AG09309 (cell line): ENCODE measurements around the gene GIPC1.

Source experiments
- DNase-seq: peaks from one replicate; pipeline ENCODE4 v3.0.0-alpha.2; 2010; ENCODE audit warnings: low read depth
- H3K4me3 ChIP-seq: 2 replicates; pipeline ENCODE4 v1.5.1; 2011; ENCODE audit warnings: mild to moderate bottlenecking, low read depth, low read length, moderate library complexity; ENCODE audit not compliant: control insufficient read depth
- CTCF ChIP-seq: IDR thresholded peaks from 2 replicates; pipeline ENCODE4 v1.5.1; 2011; ENCODE audit warnings: mild to moderate bottlenecking, low read depth, low read length, inconsistent platforms; ENCODE audit not compliant: insufficient read depth, control insufficient read depth; ENCODE audit errors: missing control alignments

The GIPC1 gene

GRCh38 chr19:14479309-14479974 lies 16.5 kb downstream of the GIPC1 start:
- TF ChIP-seq CTCF, result no peak
- no peak overlapping the region for H3K4me3 ChIP-seq
- no peak for DNase-seq

DNA sequence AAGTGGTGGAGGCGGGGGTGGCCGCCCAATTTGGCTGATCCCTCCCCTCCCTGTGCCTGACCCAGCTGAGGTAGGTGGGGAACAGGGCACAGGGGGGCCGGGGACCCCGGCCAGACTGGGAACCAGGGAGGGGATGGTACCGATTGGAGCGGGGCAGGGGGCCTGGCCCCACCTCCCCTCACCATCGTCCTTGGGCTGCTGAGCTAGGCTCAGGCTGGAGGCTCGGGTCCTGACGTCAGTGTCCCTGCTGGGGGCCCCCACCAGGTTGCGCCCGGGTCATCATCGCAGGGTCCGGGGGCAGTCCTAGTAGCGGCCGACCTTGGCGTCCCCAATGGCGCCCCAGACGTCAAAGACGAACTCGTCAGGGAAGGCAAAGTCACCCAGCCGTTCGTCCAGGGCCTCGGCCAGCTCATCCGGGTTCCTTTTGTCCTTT lies 17.8 kb downstream of the GIPC1 start:
- no peak for TF ChIP-seq CTCF
- no peak for DNase-seq
- H3K4me3 ChIP-seq, result no peak overlapping the region

- no peak for DNase-seq
- no peak overlapping the region for H3K4me3 ChIP-seq
- no peak for TF ChIP-seq CTCF
These were observed 18.4 kb downstream of the GIPC1 start for GRCh38 chr19:14477418-14478112.

GRCh38 chr19:14476673-14477401 lies 19.1 kb downstream of the GIPC1 start:
- no peak for TF ChIP-seq CTCF
- no peak overlapping the region for H3K4me3 ChIP-seq
- DNase-seq, result peak; percentile 40

DNA sequence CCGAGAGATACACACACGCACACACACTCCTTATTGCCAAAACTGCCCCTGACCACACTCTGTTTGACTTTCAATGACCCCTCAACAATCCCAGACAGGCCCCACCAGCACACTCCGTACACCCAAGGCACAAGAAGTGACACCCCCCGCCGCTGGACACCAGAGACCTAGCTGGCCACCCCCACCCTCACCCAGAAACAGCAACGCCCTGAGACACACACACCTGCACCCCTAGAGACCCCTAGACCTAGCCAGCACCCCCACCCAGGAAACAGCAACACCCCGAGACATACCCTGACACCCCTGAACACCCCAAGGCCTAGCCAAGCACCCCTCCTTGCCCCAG lies 19.6 kb downstream of the GIPC1 start:
- H3K4me3 ChIP-seq, result no peak overlapping the region
- no peak for DNase-seq
- no peak for TF ChIP-seq CTCF

DNA sequence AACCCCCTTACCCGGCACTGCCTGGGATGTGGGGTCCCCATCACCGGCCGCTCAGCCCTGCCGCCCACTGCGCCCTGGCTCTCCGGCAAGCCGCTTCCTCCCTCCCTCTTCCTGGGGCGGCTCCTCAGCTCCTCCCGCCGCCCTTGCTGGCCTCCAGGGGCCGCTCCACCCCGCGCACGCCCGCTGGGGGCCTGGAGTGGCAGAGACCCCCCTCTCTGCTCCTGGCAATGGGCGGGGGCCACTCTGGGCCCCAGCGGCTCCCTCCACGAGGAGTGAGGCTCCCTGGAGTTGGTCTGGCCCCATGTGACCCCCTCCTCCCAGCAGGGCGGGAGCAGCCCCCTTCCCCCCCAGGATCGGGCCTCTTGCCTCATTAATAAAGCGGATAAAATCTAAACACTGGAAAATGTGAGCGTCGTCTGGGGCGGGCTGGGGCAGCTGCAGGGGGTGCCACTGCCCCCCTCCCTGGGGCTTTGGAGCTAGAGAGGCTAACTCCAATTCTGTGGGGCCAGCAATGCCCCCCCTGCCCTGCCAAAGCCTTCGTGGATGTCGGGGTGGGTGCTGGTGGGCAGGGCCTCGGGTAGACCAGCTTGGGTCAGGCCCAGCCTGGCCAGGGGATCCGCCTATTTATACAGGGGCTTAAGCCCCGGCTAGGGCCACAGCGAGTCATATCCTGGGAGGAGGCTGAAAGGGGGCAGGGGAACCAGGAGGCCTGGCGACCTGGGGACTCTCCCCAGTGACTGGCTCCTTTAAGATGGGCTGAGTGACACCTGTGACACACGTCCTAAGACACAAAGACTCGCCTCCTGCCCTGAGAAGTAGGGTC lies 20.5 kb downstream of the GIPC1 start, which contains the start of gene PTGER1:
TSS of gene PTGER1 (minus strand) at position 104 of the 823 bp plus-strand sequence. CDS start 1,034 bp downstream, outside the sequence.
- TF ChIP-seq CTCF, result peak; percentile 45
- DNase-seq, result no peak
- H3K4me3 ChIP-seq, result no peak within 1 kb of the TSS
